Stimulated activated CD4-positive, alpha-beta T cell treated with anti-CD3 and anti-CD28 coated beads, Interleukin-12 subunit alpha, Interleukin-12 subunit beta, amount 100 ng/mL, for 48 hours (primary cell): ENCODE results near the gene ST3GAL2.

Source experiments
- DNase-seq, 3 donors: peaks; one replicate each; pipeline ENCODE4 v3.0.0-alpha.2; 2020; ENCODE audit warnings: low read depth in 2 of 3, low spot score in 1 of 3

ST3GAL2 gene

GRCh38 chr16:70440009-70440692, 1.3 kb upstream of the ST3GAL2 start:
- DNase-seq = no peak

- DNase-seq = no peak
Measured at GRCh38 chr16:70438585-70438968, 323 bp downstream of the ST3GAL2 start.

GRCh38 chr16:70437582-70438557, 1.0 kb downstream of the ST3GAL2 start:
- no peak for DNase-seq

GRCh38 chr16:70437017-70437581, 1.8 kb downstream of the ST3GAL2 start:
- DNase-seq = no peak

- no peak for DNase-seq
Measured at GRCh38 chr16:70434484-70435260, 4.2 kb downstream of the ST3GAL2 start.

GRCh38 chr16:70433458-70434103, 5.3 kb downstream of the ST3GAL2 start:
- DNase-seq = no peak

GRCh38 chr16:70432723-70433457, 6.0 kb downstream of the ST3GAL2 start:
- DNase-seq = no peak

- DNase-seq = no peak
Measured at GRCh38 chr16:70432356-70432722, 6.6 kb downstream of the ST3GAL2 start.

- DNase-seq = peak in 2 of 3 donors; percentile 31 to 37
Measured at GRCh38 chr16:70430667-70431536, 8.0 kb downstream of the ST3GAL2 start.

GRCh38 chr16:70429888-70430666, 8.8 kb downstream of the ST3GAL2 start:
- no peak for DNase-seq

- peak; percentile 42 to 70 (median 54) for DNase-seq
Measured at GRCh38 chr16:70428178-70428998, 10.5 kb downstream of the ST3GAL2 start.

- no peak for DNase-seq
Measured at GRCh38 chr16:70427786-70428177, 11.1 kb downstream of the ST3GAL2 start.

GRCh38 chr16:70422543-70422942, 16.4 kb downstream of the ST3GAL2 start:
- DNase-seq = no peak

GRCh38 chr16:70421473-70422311, 17.2 kb downstream of the ST3GAL2 start:
- DNase-seq = no peak

- DNase-seq = no peak
Measured at GRCh38 chr16:70421014-70421413, 17.9 kb downstream of the ST3GAL2 start.
